WTC11 (cell line): ENCODE data around the gene PRPF40A. TPM values are rescaled to one million over a fixed set of nuclear protein-coding genes. Genes with fewer than 3 reads are reported as not detected.
"Not testable (repeated sequence)": the region's sequence is repeated elsewhere in the genome, so short reads cannot be mapped to it uniquely, and the experiment has no call there.

ENCODE experiments used
- ATAC-seq: fragments of 200-7000 bp; cut with Tn5 transposase; 2 replicates; pipeline ENCODE4 v1.10.0; 2021; ENCODE audit warnings: mild to moderate bottlenecking, moderate library complexity
- CTCF ChIA-PET: fragments of 300-600 bp; sonication (Branson Sonifier 250); formaldehyde crosslinking; loops from one replicate; lab custom pipeline; 2021; ENCODE audit warnings: antibody characterized with exemption; lab: Charles Lee
- POLR2A ChIA-PET: fragments of 350-600 bp; sonication (Branson Sonifier 250); formaldehyde crosslinking; loops from one replicate; lab custom pipeline; 2021; ENCODE audit warnings: antibody characterized with exemption; lab: Charles Lee
- DNase-seq: peaks from one replicate; pipeline ENCODE4 v3.0.0; 2021; ENCODE audit warnings: low spot score
- H3K27ac Mint-ChIP-seq: 2 replicates; pipeline ENCODE4 v1.8.0; 2021; ENCODE audit warnings: mixed read lengths
- H3K27me3 Mint-ChIP-seq: 2 replicates; pipeline ENCODE4 v1.8.0; 2021; ENCODE audit warnings: low read depth, mild to moderate bottlenecking, moderate library complexity, mixed read lengths
- H3K36me3 Mint-ChIP-seq: 2 replicates; pipeline ENCODE4 v1.8.0; 2021; ENCODE audit warnings: mixed read lengths
- H3K4me1 Mint-ChIP-seq: 2 replicates; pipeline ENCODE4 v1.8.0; 2022; ENCODE audit warnings: mixed read lengths
- H3K4me3 Mint-ChIP-seq: 2 replicates; pipeline ENCODE4 v1.8.0; 2021; ENCODE audit warnings: mild to moderate bottlenecking, moderate library complexity, mixed read lengths
- H3K9me3 Mint-ChIP-seq: 2 replicates; pipeline ENCODE4 v1.8.0; 2021; ENCODE audit warnings: mixed read lengths
- ATF1 ChIP-seq: sonication (generic); formaldehyde crosslinking; IDR thresholded peaks from 2 replicates; pipeline ENCODE4 v1.8.1; 2023; ENCODE audit warnings: mild to moderate bottlenecking, moderate library complexity, missing genetic modification reagents
- CBFB ChIP-seq: sonication (generic); formaldehyde crosslinking; IDR thresholded peaks from 2 replicates; pipeline ENCODE4 v1.8.1; 2022; ENCODE audit warnings: mild to moderate bottlenecking, low read depth, missing genetic modification reagents
- CREM ChIP-seq: sonication (generic); formaldehyde crosslinking; IDR thresholded peaks from 2 replicates; pipeline ENCODE4 v1.8.1; 2022; ENCODE audit warnings: mild to moderate bottlenecking, missing genetic modification reagents, moderate library complexity
- FOXK1 ChIP-seq: sonication (generic); formaldehyde crosslinking; IDR thresholded peaks from 2 replicates; pipeline ENCODE4 v1.8.0; 2022; ENCODE audit warnings: mild to moderate bottlenecking, moderate library complexity, missing genetic modification reagents
- IRF2 ChIP-seq: sonication (generic); formaldehyde crosslinking; IDR thresholded peaks from 2 replicates; pipeline ENCODE4 v1.8.0; 2022; ENCODE audit warnings: low read depth, missing genetic modification reagents, borderline replicate concordance
- JUN ChIP-seq: sonication (generic); formaldehyde crosslinking; IDR thresholded peaks from 2 replicates; pipeline ENCODE4 v1.8.0; 2023; ENCODE audit warnings: mild to moderate bottlenecking, missing genetic modification reagents
- SP1 ChIP-seq: sonication (generic); formaldehyde crosslinking; conservative IDR thresholded peaks from 2 replicates; pipeline ENCODE4 v1.8.1; 2022; ENCODE audit warnings: missing genetic modification reagents
- ZNF232 ChIP-seq: sonication (generic); formaldehyde crosslinking; IDR thresholded peaks from 2 replicates; pipeline ENCODE4 v1.8.0; 2022; ENCODE audit warnings: mild to moderate bottlenecking, missing genetic modification reagents
- total RNA-seq: library from RNA; stranded (reverse); gene quantifications from 3 replicates; pipeline ENCODE4 v1.2.3, GENCODE V29; 2021
- TF ChIP-seq, protein P1 (sequence below): sonication (generic); formaldehyde crosslinking; conservative IDR thresholded peaks from 2 replicates; pipeline ENCODE4 v1.8.1; 2023; ENCODE audit warnings: mild to moderate bottlenecking, low read depth, missing genetic modification reagents, moderate library complexity
- TF ChIP-seq, protein P2 (sequence below): sonication (generic); formaldehyde crosslinking; IDR thresholded peaks from 2 replicates; pipeline ENCODE4 v1.8.1; 2022; ENCODE audit warnings: missing genetic modification reagents, borderline replicate concordance
- TF ChIP-seq, protein P3 (sequence below): fragments of 250-450 bp; sonication (Bioruptor Pico); IDR thresholded peaks from 2 replicates; pipeline ENCODE4 v2.1.2; 2022; ENCODE audit warnings: mild to moderate bottlenecking, moderate library complexity
- TF ChIP-seq, protein P4 (sequence below): sonication (generic); formaldehyde crosslinking; IDR thresholded peaks from 2 replicates; pipeline ENCODE4 v1.8.0; 2022; ENCODE audit warnings: mild to moderate bottlenecking, missing genetic modification reagents
- TF ChIP-seq, protein P5 (sequence below): sonication (generic); formaldehyde crosslinking; IDR thresholded peaks from 2 replicates; pipeline ENCODE4 v1.8.1; 2023; ENCODE audit warnings: mild to moderate bottlenecking, missing genetic modification reagents
- TF ChIP-seq, protein P6 (sequence below): sonication (generic); formaldehyde crosslinking; IDR thresholded peaks from 2 replicates; pipeline ENCODE4 v1.8.0; 2022; ENCODE audit warnings: mild to moderate bottlenecking, missing genetic modification reagents
- TF ChIP-seq, protein P7 (sequence below): sonication (generic); formaldehyde crosslinking; IDR thresholded peaks from 2 replicates; pipeline ENCODE4 v1.8.1; 2023; ENCODE audit warnings: mild to moderate bottlenecking, missing genetic modification reagents
- TF ChIP-seq, protein P8 (sequence below): fragments of 250-450 bp; sonication (Bioruptor Pico); IDR thresholded peaks from 2 replicates; pipeline ENCODE4 v1.9.0; 2021; ENCODE audit warnings: mild to moderate bottlenecking
- TF ChIP-seq, protein P9 (sequence below): sonication (generic); formaldehyde crosslinking; IDR thresholded peaks from 2 replicates; pipeline ENCODE4 v1.8.0; 2023; ENCODE audit warnings: missing genetic modification reagents
- TF ChIP-seq, protein P10 (sequence below): sonication (generic); formaldehyde crosslinking; IDR thresholded peaks from 2 replicates; pipeline ENCODE4 v1.8.0; 2022; ENCODE audit warnings: mild to moderate bottlenecking, missing genetic modification reagents

PRPF40A gene
- total RNA-seq, 1 experiment from 2014 or later, result 189 TPM

DNA sequence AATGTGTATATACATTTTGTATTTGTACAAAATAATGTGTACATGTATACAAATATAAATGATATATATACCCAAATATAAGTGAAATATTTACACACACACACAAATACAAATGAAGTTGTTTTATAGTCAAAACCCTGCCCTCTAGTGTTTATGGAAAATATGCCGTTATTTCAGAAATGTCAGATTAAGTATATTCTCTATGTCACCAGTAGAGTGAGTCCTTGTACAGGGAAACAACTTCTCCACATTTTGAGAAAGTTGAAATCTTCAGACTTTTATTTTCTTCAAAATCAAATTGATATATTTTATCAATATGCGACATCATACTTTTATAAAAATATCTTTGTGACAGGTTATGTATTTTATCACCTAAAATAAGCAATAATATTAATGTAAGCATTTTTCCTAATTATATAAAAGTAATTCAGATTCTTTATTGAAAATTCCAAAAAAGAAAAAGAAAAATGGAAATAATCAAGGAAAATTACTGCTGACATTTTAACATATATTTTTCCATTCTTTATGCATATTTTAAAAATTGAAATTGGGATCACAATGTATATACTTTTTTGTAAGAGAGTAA, 23.6 kb upstream of the PRPF40A start:
- ATAC-seq (no peak), DNase-seq (no peak)
- Mint-ChIP-seq H3K27ac (no peak overlapping the region), H3K9me3 (peaks cover 25% of the 10 kb centered on the region), H3K27me3 (no peaks in the 10 kb centered on the region), H3K4me3 (no peak overlapping the region), H3K36me3 (peaks cover 50% of the 10 kb centered on the region), H3K4me1 (no peaks in the 10 kb centered on the region)
- ChIA-PET POLR2A (no interaction called here), CTCF (no interaction called here)
- TF ChIP-seq, protein P1, sequence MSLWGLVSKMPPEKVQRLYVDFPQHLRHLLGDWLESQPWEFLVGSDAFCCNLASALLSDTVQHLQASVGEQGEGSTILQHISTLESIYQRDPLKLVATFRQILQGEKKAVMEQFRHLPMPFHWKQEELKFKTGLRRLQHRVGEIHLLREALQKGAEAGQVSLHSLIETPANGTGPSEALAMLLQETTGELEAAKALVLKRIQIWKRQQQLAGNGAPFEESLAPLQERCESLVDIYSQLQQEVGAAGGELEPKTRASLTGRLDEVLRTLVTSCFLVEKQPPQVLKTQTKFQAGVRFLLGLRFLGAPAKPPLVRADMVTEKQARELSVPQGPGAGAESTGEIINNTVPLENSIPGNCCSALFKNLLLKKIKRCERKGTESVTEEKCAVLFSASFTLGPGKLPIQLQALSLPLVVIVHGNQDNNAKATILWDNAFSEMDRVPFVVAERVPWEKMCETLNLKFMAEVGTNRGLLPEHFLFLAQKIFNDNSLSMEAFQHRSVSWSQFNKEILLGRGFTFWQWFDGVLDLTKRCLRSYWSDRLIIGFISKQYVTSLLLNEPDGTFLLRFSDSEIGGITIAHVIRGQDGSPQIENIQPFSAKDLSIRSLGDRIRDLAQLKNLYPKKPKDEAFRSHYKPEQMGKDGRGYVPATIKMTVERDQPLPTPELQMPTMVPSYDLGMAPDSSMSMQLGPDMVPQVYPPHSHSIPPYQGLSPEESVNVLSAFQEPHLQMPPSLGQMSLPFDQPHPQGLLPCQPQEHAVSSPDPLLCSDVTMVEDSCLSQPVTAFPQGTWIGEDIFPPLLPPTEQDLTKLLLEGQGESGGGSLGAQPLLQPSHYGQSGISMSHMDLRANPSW (CRISPR knock-in tag), result no peak
- TF ChIP-seq, protein P2, sequence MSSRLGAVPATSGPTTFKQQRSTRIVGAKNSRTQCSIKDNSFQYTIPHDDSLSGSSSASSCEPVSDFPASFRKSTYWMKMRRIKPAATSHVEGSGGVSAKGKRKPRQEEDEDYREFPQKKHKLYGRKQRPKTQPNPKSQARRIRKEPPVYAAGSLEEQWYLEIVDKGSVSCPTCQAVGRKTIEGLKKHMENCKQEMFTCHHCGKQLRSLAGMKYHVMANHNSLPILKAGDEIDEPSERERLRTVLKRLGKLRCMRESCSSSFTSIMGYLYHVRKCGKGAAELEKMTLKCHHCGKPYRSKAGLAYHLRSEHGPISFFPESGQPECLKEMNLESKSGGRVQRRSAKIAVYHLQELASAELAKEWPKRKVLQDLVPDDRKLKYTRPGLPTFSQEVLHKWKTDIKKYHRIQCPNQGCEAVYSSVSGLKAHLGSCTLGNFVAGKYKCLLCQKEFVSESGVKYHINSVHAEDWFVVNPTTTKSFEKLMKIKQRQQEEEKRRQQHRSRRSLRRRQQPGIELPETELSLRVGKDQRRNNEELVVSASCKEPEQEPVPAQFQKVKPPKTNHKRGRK (CRISPR knock-in tag), result no peak
- TF ChIP-seq, protein P3, sequence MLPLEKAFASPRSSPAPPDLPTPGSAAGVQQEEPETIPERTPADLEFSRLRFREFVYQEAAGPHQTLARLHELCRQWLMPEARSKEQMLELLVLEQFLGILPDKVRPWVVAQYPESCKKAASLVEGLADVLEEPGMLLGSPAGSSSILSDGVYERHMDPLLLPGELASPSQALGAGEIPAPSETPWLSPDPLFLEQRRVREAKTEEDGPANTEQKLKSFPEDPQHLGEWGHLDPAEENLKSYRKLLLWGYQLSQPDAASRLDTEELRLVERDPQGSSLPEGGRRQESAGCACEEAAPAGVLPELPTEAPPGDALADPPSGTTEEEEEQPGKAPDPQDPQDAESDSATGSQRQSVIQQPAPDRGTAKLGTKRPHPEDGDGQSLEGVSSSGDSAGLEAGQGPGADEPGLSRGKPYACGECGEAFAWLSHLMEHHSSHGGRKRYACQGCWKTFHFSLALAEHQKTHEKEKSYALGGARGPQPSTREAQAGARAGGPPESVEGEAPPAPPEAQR, result no peak

DNA sequence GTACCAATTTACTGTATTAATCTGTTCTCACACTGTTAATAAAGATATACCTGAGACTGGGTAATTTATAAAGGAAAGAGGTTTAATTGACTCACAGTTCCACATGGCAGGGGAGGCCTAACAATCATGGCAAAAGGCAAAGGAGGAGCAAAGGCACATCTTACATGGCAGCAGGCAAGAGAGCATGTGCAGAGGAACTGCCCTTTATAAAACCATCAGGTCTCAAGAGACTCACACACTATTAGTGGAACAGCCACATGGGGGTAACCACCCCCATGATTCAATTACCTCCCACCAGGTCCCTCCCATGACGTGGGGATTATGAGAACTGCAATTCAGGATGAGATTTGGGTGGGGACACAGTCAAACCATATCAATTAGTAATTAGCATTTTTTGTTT, 22.4 kb upstream of the PRPF40A start:
- H3K36me3 Mint-ChIP-seq, result peaks cover 54% of the 10 kb centered on the region
- DNase-seq, CTCF ChIA-PET, H3K4me1 Mint-ChIP-seq, H3K4me3 Mint-ChIP-seq, POLR2A ChIA-PET, ATAC-seq, H3K27me3 Mint-ChIP-seq, H3K27ac Mint-ChIP-seq: not testable (repeated sequence)
- H3K9me3 Mint-ChIP-seq, result peaks cover 25% of the 10 kb centered on the region

DNA sequence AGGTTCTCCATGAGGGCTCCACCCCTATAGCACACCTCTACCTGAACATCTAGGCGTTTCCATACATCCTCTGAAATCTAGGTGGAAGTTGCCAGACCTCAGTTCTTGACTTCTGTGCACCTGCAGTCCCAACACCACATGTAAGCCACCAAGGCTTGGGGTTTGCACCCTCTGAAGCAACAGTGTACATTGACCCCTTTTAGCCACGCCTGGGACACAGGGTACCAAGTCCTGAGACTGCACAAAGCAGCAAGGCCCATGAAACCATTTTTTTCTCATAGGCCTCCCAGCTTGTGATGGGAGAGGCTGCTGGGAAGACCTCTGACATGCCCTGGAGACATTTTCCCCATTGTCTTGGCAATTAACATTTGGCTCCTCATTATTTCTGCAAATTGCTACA, 21.2 kb upstream of the PRPF40A start:
- no peaks in the 10 kb centered on the region for H3K27me3 Mint-ChIP-seq
- TF ChIP-seq ATF1 (CRISPR knock-in tag) (no peak), JUN (CRISPR knock-in tag) (no peak), FOXK1 (no peak), ZNF232 (CRISPR knock-in tag) (no peak), CBFB (no peak), CREM (CRISPR knock-in tag) (no peak), IRF2 (CRISPR knock-in tag) (no peak), SP1 (CRISPR knock-in tag) (no peak)
- TF ChIP-seq, protein P4, sequence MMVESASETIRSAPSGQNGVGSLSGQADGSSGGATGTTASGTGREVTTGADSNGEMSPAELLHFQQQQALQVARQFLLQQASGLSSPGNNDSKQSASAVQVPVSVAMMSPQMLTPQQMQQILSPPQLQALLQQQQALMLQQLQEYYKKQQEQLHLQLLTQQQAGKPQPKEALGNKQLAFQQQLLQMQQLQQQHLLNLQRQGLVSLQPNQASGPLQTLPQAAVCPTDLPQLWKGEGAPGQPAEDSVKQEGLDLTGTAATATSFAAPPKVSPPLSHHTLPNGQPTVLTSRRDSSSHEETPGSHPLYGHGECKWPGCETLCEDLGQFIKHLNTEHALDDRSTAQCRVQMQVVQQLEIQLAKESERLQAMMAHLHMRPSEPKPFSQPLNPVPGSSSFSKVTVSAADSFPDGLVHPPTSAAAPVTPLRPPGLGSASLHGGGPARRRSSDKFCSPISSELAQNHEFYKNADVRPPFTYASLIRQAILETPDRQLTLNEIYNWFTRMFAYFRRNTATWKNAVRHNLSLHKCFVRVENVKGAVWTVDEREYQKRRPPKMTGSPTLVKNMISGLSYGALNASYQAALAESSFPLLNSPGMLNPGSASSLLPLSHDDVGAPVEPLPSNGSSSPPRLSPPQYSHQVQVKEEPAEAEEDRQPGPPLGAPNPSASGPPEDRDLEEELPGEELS (CRISPR knock-in tag), result no peak
- TF ChIP-seq, protein P5, sequence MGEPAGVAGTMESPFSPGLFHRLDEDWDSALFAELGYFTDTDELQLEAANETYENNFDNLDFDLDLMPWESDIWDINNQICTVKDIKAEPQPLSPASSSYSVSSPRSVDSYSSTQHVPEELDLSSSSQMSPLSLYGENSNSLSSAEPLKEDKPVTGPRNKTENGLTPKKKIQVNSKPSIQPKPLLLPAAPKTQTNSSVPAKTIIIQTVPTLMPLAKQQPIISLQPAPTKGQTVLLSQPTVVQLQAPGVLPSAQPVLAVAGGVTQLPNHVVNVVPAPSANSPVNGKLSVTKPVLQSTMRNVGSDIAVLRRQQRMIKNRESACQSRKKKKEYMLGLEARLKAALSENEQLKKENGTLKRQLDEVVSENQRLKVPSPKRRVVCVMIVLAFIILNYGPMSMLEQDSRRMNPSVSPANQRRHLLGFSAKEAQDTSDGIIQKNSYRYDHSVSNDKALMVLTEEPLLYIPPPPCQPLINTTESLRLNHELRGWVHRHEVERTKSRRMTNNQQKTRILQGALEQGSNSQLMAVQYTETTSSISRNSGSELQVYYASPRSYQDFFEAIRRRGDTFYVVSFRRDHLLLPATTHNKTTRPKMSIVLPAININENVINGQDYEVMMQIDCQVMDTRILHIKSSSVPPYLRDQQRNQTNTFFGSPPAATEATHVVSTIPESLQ, result no peak
- TF ChIP-seq, protein P6, sequence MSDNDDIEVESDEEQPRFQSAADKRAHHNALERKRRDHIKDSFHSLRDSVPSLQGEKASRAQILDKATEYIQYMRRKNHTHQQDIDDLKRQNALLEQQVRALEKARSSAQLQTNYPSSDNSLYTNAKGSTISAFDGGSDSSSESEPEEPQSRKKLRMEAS, result no peak
- TF ChIP-seq, protein P7, sequence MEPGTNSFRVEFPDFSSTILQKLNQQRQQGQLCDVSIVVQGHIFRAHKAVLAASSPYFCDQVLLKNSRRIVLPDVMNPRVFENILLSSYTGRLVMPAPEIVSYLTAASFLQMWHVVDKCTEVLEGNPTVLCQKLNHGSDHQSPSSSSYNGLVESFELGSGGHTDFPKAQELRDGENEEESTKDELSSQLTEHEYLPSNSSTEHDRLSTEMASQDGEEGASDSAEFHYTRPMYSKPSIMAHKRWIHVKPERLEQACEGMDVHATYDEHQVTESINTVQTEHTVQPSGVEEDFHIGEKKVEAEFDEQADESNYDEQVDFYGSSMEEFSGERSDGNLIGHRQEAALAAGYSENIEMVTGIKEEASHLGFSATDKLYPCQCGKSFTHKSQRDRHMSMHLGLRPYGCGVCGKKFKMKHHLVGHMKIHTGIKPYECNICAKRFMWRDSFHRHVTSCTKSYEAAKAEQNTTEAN (CRISPR knock-in tag), result no peak
- TF ChIP-seq, protein P8, sequence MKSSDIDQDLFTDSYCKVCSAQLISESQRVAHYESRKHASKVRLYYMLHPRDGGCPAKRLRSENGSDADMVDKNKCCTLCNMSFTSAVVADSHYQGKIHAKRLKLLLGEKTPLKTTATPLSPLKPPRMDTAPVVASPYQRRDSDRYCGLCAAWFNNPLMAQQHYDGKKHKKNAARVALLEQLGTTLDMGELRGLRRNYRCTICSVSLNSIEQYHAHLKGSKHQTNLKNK (CRISPR knock-in tag), result no peak
- TF ChIP-seq, protein P9, sequence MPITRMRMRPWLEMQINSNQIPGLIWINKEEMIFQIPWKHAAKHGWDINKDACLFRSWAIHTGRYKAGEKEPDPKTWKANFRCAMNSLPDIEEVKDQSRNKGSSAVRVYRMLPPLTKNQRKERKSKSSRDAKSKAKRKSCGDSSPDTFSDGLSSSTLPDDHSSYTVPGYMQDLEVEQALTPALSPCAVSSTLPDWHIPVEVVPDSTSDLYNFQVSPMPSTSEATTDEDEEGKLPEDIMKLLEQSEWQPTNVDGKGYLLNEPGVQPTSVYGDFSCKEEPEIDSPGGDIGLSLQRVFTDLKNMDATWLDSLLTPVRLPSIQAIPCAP (CRISPR knock-in tag), result no peak
- TF ChIP-seq, protein P10, sequence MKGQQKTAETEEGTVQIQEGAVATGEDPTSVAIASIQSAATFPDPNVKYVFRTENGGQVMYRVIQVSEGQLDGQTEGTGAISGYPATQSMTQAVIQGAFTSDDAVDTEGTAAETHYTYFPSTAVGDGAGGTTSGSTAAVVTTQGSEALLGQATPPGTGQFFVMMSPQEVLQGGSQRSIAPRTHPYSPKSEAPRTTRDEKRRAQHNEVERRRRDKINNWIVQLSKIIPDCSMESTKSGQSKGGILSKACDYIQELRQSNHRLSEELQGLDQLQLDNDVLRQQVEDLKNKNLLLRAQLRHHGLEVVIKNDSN (CRISPR knock-in tag), result no peak

More for the DNA sequence above, 21.2 kb upstream of the PRPF40A start:
- CTCF ChIA-PET, result no interaction called here
- POLR2A ChIA-PET, result no interaction called here
- ATAC-seq (no peak), DNase-seq (no peak)
- Mint-ChIP-seq H3K36me3 (peaks cover 56% of the 10 kb centered on the region), H3K4me1 (no peaks in the 10 kb centered on the region), H3K27ac (no peak overlapping the region), H3K9me3 (peaks cover 25% of the 10 kb centered on the region), H3K4me3 (no peak overlapping the region)
